K562 (cell line): Measurements from ENCODE around the gene TCL1B. TPM values are rescaled to one million over a fixed set of nuclear protein-coding genes. Genes with fewer than 3 reads are reported as not detected.

ENCODE experiments used
- ATAC-seq: fragments of 200-7000 bp; cut with Tn5 transposase; 3 replicates; pipeline ENCODE4 v1.9.1; 2020; ENCODE audit warnings: moderate library complexity
- BruUV-seq: library from RNA; stranded (reverse); fragments of 400-500 nt; replicated peaks from 2 replicates; lab custom pipeline; 2021; lab: Mats Ljungman, UMichigan
- CTCF ChIA-PET: fragments of 300-600 bp; formaldehyde crosslinking; extraction: SDS; loops from one replicate; lab custom pipeline; 2021; ENCODE audit warnings: low intra/inter-chr PET ratio; lab: Yijun Ruan, JAX
- POLR2A ChIA-PET: fragments of 300-600, 350-650 bp; sonication (Branson Sonifier 250); formaldehyde crosslinking; extraction: SDS; loops from one replicate; lab custom pipeline; 2021; ENCODE audit warnings: antibody characterized with exemption, inconsistent platforms; lab: Yijun Ruan, JAX
- DNase-seq, 4 experiments: peaks; one replicate each; pipeline versions ENCODE4 v3.0.0 to v3.0.0-alpha.2; 2011 to 2018; ENCODE audit warnings: low spot score in 3 of 4, mixed read lengths in 3 of 4; ENCODE audit errors: extremely low read depth in 1 of 4
- FAIRE-seq: peaks from 2 replicates; lab custom pipeline; 2011; peaks lifted over from hg19 to GRCh38; lab: Jason Lieb, UNC
- H2AFZ ChIP-seq: 2 replicates; pipeline ENCODE4 v1.6.0; 2011; ENCODE audit warnings: low read depth, low read length, control low read depth, inconsistent platforms
- H3K27ac ChIP-seq: fragments of 200-600 bp; 3 replicates; pipeline ENCODE4 v1.8.0; 2011; ENCODE audit warnings: low read depth, mild to moderate bottlenecking, control low read depth, inconsistent platforms, low read length, moderate library complexity, mixed read lengths; ENCODE audit errors: extremely low read depth
- H3K27me3 ChIP-seq, 2 experiments: fragments of 300-600 bp in 1 of 2; 2 replicates in 1 of 2; 3 replicates in 1 of 2; pipeline versions ENCODE4 v1.6.0 to v1.8.0; 2011; ENCODE audit warnings: inconsistent platforms in 2 of 2, low read length in 2 of 2, mild to moderate bottlenecking in 1 of 2, mixed read lengths in 1 of 2, moderate library complexity in 1 of 2; ENCODE audit not compliant: control insufficient read depth in 2 of 2, insufficient read depth in 2 of 2
- H3K36me3 ChIP-seq: fragments of 300-600 bp; 3 replicates; pipeline ENCODE4 v1.8.0; 2011; ENCODE audit warnings: mild to moderate bottlenecking, low read length, inconsistent platforms; ENCODE audit not compliant: control insufficient read depth, insufficient read depth
- H3K4me1 ChIP-seq, 2 experiments: fragments of 200-600 bp in 1 of 2; replicated peaks in 1 of 2; 2 replicates in 1 of 2; 3 replicates in 1 of 2; pipeline versions ENCODE4 v1.5.1 to v1.8.0; 2011; ENCODE audit warnings: inconsistent platforms in 2 of 2, low read length in 2 of 2, mild to moderate bottlenecking in 1 of 2, mixed read lengths in 1 of 2, moderate library complexity in 1 of 2; ENCODE audit not compliant: control insufficient read depth in 2 of 2, insufficient read depth in 2 of 2
- H3K4me2 ChIP-seq: 2 replicates; pipeline ENCODE4 v1.6.1; 2011; ENCODE audit warnings: low read length, control low read depth, inconsistent platforms, mixed read lengths; ENCODE audit not compliant: insufficient read depth
- H3K4me3 ChIP-seq: fragments of 200-600 bp; sonication (generic), shearing (Covaris generic); 2 replicates; pipeline ENCODE4 v1.5.1; 2016; ENCODE audit warnings: control low read depth, inconsistent platforms
- H3K79me2 ChIP-seq: fragments of 200-600 bp; 3 replicates; pipeline ENCODE4 v1.8.0; 2011; ENCODE audit warnings: low read length, inconsistent platforms; ENCODE audit not compliant: control insufficient read depth, insufficient read depth
- H3K9ac ChIP-seq, 2 experiments: 2 replicates each; pipeline versions ENCODE4 v1.6.0 to v1.6.1; 2011; ENCODE audit warnings: low read depth in 2 of 2, low read length in 2 of 2, control low read depth in 1 of 2, inconsistent platforms in 1 of 2, mild to moderate bottlenecking in 1 of 2, mixed read lengths in 1 of 2; ENCODE audit not compliant: insufficient read depth in 1 of 2
- H3K9me1 ChIP-seq: one replicate; pipeline ENCODE4 v1.6.0; 2011; ENCODE audit warnings: inconsistent platforms, mild to moderate bottlenecking, low read length, moderate library complexity; ENCODE audit not compliant: control insufficient read depth, insufficient read depth
- H3K9me3 ChIP-seq: replicated peaks from 2 replicates; pipeline ENCODE4 v1.5.1; 2011; ENCODE audit warnings: low read depth, low read length, inconsistent platforms; ENCODE audit not compliant: control insufficient read depth, insufficient read depth
- H4K20me1 ChIP-seq: replicated peaks from 2 replicates; pipeline ENCODE4 v1.6.1; 2011; ENCODE audit warnings: low read length, inconsistent platforms, mixed read lengths; ENCODE audit not compliant: control insufficient read depth, insufficient read depth
- JUND ChIP-seq, 2 experiments: IDR thresholded peaks; 2 replicates in 1 of 2; 3 replicates in 1 of 2; pipeline ENCODE4 v1.6.1; 2011; ENCODE audit warnings: borderline replicate concordance in 2 of 2, low read depth in 2 of 2, low read length in 2 of 2, improper control_type of control experiment in 1 of 2, missing biosample characterization in 1 of 2, missing genetic modification characterization in 1 of 2, missing genetic modification reagents in 1 of 2
- REST ChIP-seq, 2 experiments: fragments of 450-650 bp; formaldehyde crosslinking in 1 of 2; IDR thresholded peaks; 2 replicates each; pipeline versions ENCODE4 v1.4.0 to v1.6.1; 2014 to 2020; ENCODE audit warnings: mild to moderate bottlenecking in 2 of 2, borderline replicate concordance in 1 of 2, low read depth in 1 of 2
- SMAD2 ChIP-seq: fragments of 150-350 bp; IDR thresholded peaks from 2 replicates; pipeline ENCODE4 v1.6.1; 2014; ENCODE audit warnings: low read depth, mild to moderate bottlenecking, low read length
- SMC3 ChIP-seq: conservative IDR thresholded peaks from 2 replicates; pipeline ENCODE4 v1.6.1; 2011; ENCODE audit warnings: low read depth, low read length, improper control_type of control experiment; ENCODE audit not compliant: insufficient read depth
- TCF7 ChIP-seq: sonication (generic); IDR thresholded peaks from 2 replicates; pipeline ENCODE4 v1.6.1; 2016; ENCODE audit warnings: antibody characterized with exemption, borderline replicate concordance
- XRCC5 ChIP-seq: fragments of 200-400 bp; formaldehyde crosslinking; IDR thresholded peaks from 2 replicates; pipeline ENCODE4 v1.6.1; 2017; ENCODE audit warnings: low read depth, mild to moderate bottlenecking, low read length
- ZBTB34 ChIP-seq: fragments of 250-450 bp; sonication (Bioruptor Pico); IDR thresholded peaks from 2 replicates; pipeline ENCODE4 v1.8.0; 2021; ENCODE audit warnings: mild to moderate bottlenecking, moderate library complexity
- ZHX1 ChIP-seq: fragments of 150-350 bp; conservative IDR thresholded peaks from 2 replicates; pipeline ENCODE4 v1.6.1; 2014; ENCODE audit warnings: low read length
- WGBS: fragments of 100-300 bp; shearing (Covaris generic); methylation state at CpG from one replicate; pipeline ENCODE4 v1.1.6; 2016; ENCODE audit warnings: low coverage, mixed read lengths; ENCODE audit not compliant: insufficient coverage; ENCODE audit errors: missing lambda C conversion rate; 5-methylcytosine and 5-hydroxymethylcytosine counted together
- in situ Hi-C: fragments of 300-500 bp; cut with MboI; formaldehyde crosslinking; loops from 4 replicates; pipeline ENCODE4 v1.15.0; 2018; ENCODE audit warnings: inconsistent platforms, mixed read lengths
- intact Hi-C: fragments of 100-400 bp; cut with micrococcal nuclease; formaldehyde crosslinking; loops from 2 replicates; pipeline ENCODE4 v1.14.2; 2022
- polyA plus RNA-seq, 8 experiments: library from polyadenylated mRNA; depleted of rRNA in 4 of 8; stranded (reverse) in 5 of 8; unstranded in 3 of 8; fragments of >200 nt; fragmentation: Nextera tagmentation in 2 of 8; fragmentation: Illumina TruSeq in 1 of 8; extraction: Ambion mirVana in 2 of 8; extraction: Trizol in 1 of 8; gene quantifications; 2 replicates each; pipeline versions ENCODE4 v1.2.1 to v1.2.3, GENCODE V29; 2011 to 2014; ENCODE audit warnings: inconsistent platforms in 1 of 8, missing spikeins in 1 of 8
- total RNA-seq, 7 experiments: library from RNA; depleted of rRNA in 6 of 7; stranded (reverse); fragments of >200 nt in 6 of 7; fragmentation: Illumina TruSeq in 2 of 7; extraction: Trizol in 2 of 7; gene quantifications; 2 replicates each; pipeline versions ENCODE4 v1.2.1 to v1.2.3, GENCODE V29; 2011 to 2021; ENCODE audit warnings: low replicate concordance in 1 of 7

Gene TCL1B
- total and polyA plus RNA-seq, 9 of the 15 experiments (the other 6 are each of a cell fraction or from before 2014, with no cell fraction given): not detected

- Histone ChIP-seq H3K4me3 (no peak overlapping the region), H3K4me1 (no peaks in the 10 kb centered on the region), H3K27ac (no peak overlapping the region), H3K27me3 (peaks cover 0 to 2% of the 10 kb centered on the region in 2 experiments; a peak in 2 of 5 replicates), H4K20me1 (no peaks in the 10 kb centered on the region), H3K9me1 (no peaks in the 10 kb centered on the region), H3K9me3 (no peaks in the 10 kb centered on the region), H3K79me2 (no peaks in the 10 kb centered on the region), H3K4me2 (no peak overlapping the region), H2AFZ (no peak overlapping the region), H3K36me3 (no peaks in the 10 kb centered on the region), H3K9ac (no peak overlapping the region)
- no peak for TF ChIP-seq SMAD2
- no peak for TF ChIP-seq SMC3
- no peak for TF ChIP-seq TCF7
- TF ChIP-seq XRCC5: no peak
- TF ChIP-seq REST (IDR thresholded peaks at IDR 0.05; ENCODE audit: borderline replicate concordance): no peak
- TF ChIP-seq REST (CRISPR knock-in tag; IDR thresholded peaks at IDR 0.05; ENCODE audit: low read depth): no peak
- no peak for TF ChIP-seq ZHX1
- no peak for TF ChIP-seq ZBTB34 (CRISPR knock-in tag)
- TF ChIP-seq JUND (IDR thresholded peaks at IDR 0.05; ENCODE audit: borderline replicate concordance, low read depth, low read length): no peak
- no peak for TF ChIP-seq JUND (tag; IDR thresholded peaks at IDR 0.05; ENCODE audit: borderline replicate concordance, low read depth, low read length)
- no TSS peak for BruUV-seq
- 0% methylated on average over 3 of the region's 3 CpGs for WGBS
- in situ Hi-C loops (no loop called here), intact Hi-C loops (no loop called here)
- ChIA-PET POLR2A (no interaction called here), CTCF (no interaction called here)
- no peak for FAIRE-seq
- ATAC-seq: no peak
- no peak for DNase-seq
Measured at GRCh38 chr14:95703805-95704204, 17.6 kb downstream of the TCL1B start.
